Prostate gland (tissue), 2 donors: ENCODE results near the gene MAPKBP1.

Experiments
- CTCF ChIP-seq, 4 experiments: fragments of 200-600 bp in 2 of 4; fragments of 450-650 bp in 2 of 4; sonication (generic) in 2 of 4; IDR thresholded peaks; 1 replicate in 3 of 4; 2 replicates in 1 of 4; pipeline ENCODE4 v1.5.1; 2016 to 2019; ENCODE audit warnings: antibody characterized with exemption in 4 of 4, mild to moderate bottlenecking in 2 of 4, moderate library complexity in 2 of 4
- POLR2A ChIP-seq: fragments of 450-650 bp; IDR thresholded peaks from one replicate; pipeline ENCODE4 v1.6.1; 2016; ENCODE audit warnings: antibody characterized with exemption, mild to moderate bottlenecking
- POLR2AphosphoS5 ChIP-seq: sonication (generic); formaldehyde crosslinking; IDR thresholded peaks from one replicate; pipeline ENCODE4 v1.6.1; 2017; ENCODE audit warnings: antibody characterized with exemption

DNA sequence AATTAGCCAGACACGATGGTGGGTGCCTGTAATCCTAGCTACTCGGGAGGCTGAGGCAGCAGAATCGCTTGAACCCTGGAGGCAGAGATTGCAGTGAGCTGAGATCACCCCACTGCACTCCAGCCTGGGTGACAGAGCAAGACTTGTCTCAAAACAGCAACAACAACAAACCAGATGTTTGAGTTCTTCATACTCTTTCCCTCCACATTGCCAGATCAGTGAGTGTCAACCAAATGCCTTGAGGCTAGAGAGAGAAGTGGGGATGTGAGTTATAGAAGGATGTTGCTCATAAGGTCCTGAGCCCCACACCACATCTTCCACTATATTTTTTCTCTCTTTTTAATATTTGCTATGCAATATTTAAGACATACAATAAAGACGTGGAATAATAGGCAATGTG, 19.8 kb downstream of the MAPKBP1 start:
- TF ChIP-seq POLR2A (no peak), CTCF (IDR thresholded peaks at IDR 0.05) (no peak), POLR2AphosphoS5 (no peak)
